Activated CD8-positive, alpha-beta memory T cell treated with anti-CD3 and anti-CD28 coated beads, Interleukin-2, amount 50 U/mL, for 24 hours (primary cell): ENCODE measurements around the gene LDLRAD4.

Experiments
- DNase-seq: peaks from one replicate; pipeline ENCODE4 v3.0.0-alpha.2; 2020; ENCODE audit errors: extremely low read depth

The LDLRAD4 gene

DNA sequence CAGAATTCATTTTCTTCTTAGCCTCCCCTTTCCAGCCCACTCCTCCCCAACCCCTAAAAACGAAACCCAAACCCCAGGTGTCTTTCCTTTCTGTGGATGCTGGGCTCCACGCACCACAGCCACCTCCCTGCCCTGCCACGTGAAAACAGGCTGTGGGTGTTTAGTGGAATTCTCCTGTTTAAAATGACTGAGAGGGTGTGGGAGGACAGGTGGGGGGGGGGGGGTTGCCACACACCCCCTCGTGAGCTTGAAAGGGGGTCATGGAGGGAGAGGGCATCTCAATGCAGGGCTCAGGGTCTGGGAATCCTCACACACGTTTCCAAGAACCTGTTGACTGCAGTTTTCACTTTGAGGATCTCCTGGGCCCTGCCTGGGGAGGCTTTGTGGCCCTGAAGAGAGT lies 397.5 kb downstream of the LDLRAD4 start:
- no peak for DNase-seq

DNA sequence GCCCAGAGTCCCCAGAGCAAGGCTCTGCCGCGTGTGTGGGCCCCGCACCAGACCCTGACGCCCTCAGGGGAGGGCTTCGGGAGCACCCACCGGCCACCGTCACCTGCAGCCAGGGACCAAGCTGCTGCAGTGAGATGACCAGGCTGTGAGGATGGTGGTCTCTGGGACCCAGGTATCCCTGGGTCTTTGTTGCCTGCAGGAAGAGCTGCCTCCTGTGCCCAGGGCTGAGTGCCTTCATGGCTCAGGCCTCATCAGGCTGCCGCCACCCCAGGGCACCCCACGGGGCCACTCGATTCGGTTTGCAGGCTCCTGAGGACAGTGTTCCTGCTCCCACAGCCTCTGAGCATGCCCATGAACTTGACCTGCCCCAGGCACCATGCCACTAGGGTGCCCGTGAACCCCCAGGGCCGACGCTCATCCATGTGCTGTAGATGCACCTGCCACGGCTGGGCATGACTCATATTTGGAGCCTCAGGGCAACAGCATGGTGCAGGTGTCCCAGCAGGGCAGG lies 398.0 kb downstream of the LDLRAD4 start:
- no peak for DNase-seq

DNA sequence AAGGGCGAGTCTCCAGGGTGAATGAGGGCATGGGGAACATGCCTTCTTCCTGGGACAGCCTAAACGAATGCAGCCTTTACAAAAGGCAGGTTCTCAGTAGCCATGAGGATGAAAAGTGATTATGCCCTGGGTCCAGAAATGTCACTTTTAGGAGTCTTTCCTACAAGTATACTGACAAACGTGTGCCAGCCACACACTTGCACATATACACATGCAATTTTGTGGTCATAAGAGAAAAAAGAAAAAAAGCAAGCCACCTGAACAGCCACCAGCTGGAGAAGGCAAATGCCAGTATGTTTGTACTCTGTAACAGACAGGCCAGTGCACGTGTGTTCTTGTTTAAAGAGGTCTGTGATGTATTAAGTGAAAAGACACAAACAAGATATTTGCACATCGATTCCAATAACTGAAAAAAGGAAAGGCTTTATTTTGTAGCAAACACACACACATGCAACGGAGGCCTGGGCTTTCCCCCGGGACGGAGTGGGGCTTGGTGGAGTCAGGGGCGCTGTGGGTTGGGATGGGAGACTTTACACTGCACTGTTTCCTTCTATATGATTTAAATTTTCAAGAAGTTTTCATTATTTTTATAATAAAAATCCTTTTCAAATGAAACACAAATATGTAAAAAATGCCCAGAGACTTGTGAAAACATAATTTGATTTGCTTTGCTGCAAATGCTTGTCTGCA lies 399.4 kb downstream of the LDLRAD4 start:
- DNase-seq = no peak

DNA sequence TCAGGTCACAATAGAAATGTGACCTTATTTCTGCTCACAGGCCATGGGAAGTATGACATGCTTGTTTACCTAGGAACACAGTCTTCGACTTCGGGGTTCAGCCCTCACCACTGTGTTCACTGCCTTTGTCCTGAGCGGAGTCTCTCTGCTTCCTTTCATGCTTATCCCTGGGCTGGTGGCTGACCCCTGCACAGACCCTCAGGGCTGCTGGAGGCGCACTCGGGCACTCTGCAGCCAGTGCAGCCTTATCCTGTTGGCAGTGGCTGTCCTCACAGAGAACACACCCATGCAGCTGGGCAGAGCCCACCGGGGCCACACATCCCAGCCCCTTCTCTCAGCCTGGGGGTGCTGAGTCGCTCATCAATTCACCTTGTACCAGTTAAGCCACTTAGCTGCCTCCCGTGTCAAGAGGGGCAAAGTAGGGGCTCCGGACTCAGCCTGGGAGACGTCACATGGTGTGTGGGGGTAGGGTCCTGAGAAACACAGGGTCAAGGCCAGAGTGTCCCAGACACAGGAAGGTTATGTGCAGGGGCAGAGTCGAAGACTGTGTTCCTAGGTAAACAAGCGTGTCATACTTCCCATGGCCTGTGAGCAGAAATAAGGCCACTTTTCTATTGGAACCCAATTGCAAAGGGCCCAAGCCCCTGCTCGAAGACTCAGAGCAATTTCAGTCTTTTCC lies 400.3 kb downstream of the LDLRAD4 start:
- no peak for DNase-seq

DNA sequence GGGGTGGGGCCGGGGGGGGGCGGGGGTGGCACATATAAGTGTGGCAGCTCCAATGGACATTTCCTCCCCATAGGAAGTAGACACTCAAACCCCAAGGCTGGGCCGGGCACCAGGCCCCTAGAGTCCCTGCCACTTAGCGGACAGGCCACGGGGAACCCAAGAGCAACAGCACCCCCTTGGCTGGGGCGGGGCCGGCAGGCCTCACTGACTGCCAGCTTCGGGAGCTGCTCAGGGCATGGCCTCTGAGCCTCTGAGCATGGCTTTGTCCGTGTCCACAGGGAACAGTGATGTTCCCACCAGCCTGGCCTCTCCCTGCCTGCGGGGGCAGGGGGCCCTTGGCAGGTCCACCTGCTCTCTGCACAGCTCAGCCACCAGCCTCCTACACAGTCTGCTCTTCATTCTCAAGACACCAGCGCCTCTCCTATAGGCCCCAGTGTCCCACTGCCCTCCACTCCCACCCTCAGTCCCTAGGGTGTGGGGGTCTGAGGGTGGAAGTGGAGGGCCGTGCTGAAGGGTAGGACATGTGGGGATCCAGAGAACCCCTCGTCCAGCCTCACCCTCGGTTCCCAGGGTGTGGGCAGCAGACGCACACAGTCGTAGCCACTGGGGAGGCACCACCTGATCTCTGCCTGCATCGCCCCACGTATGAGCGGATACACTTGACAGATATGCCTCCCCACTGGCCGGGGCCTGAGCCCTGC lies 401.1 kb downstream of the LDLRAD4 start:
- no peak for DNase-seq

DNA sequence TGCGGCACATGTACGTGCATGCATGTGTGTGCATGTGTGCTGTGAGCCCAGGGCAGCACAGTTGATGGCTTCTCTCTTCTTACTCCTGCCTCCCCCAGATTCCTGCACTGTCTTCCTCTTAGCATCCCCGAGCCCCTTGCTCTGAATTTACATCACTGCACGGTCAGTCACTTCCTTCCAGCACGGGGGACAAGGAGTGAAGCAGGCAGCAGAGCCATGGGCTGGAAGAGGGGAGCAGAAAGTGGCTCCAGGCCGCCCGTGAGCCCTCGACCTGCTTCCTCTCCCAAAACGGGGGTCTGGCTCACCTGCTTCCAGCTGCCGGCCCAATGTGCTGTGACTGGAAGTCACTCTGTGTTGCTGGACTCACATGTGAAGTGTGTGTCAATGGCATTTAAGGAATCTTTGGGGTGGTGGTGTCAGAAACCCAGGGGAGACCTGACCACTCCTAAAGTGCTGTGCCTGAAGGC lies 401.7 kb downstream of the LDLRAD4 start:
- no peak for DNase-seq

DNA sequence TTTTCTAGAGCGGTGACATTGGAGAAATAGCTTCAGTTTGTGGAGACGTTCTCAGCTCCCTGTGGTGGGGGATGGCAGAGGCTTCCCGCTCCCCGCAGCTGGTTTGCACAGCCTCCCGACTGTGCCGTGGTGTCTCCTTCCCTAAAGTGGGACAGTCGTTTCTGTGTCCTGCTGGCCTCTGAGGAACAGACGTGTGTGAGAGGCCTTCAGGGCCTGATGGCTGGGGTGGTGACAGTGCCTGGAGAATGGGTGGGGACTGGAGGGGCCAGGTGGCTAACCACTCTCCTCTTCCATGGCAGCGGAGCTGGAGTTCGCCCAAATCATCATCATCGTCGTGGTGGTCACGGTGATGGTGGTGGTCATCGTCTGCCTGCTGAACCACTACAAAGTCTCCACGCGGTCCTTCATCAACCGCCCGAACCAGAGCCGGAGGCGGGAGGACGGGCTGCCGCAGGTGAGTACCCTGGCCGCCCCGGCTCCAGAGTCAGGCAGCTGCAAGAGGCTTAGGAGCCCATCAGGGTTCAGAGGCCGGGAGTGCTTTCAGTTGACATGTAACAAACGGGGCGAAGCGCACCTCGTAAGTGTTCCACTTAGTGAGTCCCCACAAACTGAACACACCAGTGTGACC lies 402.4 kb downstream of the LDLRAD4 start:
- no peak for DNase-seq

DNA sequence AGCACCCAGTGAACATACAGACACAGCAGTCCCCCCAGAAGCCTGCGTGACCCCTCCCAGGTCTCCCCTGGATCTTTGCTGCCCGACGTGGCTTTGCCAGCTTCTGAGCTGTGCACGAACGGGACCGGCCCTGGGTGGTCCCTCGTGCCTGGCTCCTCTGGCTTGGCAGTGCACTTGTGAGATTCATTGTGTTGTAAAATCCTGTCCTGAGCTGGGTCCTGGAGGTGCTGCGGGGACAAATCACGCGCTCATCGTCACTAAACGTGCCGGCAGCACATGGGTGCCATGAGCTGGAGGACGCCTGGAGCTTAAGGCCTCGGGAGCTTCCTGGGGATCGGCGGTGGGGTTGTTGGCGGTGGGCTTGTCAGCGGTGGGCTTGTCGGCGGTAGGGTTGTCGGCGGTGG lies 402.9 kb downstream of the LDLRAD4 start:
- no peak for DNase-seq

DNA sequence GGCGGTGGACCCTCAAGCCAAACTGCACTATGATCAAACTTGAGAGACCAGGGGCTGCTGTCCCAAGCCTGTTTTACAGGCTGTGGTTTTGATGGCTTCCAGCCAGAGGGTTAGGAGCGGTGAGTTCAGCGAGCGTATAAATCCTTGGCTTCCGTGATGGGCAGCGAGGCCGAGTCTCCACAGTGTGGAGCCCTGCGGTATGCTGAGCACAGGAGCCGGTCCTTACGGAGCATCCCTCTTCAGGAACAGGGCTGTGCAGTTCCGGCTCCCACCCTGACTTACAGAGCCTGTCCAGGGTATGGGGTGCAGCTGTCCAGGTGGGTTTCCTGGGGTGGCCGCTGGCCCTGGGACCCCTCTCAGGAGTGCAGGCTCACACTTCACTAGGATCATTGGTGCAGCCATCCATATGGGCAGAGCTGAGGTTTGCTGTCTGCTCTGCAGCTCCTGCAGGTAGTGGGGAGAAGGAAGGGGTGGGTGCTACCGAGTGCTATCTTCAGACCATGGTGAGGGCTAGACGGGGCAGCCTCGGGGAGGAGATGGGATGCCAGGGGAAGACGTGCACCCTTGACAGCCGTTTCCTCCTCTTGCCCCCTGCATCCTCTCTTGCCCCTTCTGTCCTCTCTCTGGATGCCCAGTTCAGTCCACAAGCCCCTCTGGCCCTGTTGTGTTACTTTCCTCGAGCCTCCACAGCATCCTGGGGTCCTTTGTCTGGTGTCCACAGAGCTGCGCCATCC lies 403.5 kb downstream of the LDLRAD4 start:
- DNase-seq = no peak

DNA sequence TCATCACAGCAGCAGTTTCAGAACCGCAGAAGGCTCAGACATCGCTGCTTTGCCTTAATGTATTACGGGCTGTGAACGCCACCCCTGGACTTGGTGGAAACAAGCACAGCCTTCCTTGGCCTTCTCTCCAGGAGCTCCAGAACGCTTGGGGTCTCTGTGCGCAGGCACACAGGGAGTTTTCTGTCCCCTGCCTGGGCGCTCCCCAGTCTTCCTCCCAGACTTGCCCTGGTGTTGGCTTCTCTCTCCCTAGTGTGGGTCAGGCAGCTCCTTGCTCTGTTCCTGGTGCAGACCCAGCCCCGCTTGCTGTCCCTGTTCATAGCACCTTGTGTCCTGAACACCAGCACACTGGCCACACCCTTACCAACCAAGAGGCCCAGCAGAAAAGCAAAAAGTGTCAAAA lies 404.2 kb downstream of the LDLRAD4 start:
- no peak for DNase-seq

DNA sequence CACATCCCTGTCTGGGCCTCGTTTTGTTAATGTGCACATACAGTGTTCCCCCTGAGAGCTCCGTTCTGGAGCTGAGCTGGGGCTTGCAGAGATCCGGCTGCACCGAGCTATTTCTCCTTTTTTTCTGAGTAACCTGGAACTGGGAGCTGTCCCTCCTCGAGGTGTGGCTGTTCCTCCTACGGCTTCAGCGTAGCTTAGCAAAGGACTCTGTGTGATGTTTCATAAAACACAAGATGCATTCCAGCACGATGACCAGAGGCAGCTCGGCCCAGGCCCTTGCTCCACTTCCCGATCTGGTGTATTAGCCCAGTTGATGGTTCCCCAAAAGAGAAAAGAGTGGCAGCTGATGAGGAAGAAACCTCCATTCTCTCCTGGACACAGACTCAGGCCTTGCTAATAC lies 404.8 kb downstream of the LDLRAD4 start:
- no peak for DNase-seq

DNA sequence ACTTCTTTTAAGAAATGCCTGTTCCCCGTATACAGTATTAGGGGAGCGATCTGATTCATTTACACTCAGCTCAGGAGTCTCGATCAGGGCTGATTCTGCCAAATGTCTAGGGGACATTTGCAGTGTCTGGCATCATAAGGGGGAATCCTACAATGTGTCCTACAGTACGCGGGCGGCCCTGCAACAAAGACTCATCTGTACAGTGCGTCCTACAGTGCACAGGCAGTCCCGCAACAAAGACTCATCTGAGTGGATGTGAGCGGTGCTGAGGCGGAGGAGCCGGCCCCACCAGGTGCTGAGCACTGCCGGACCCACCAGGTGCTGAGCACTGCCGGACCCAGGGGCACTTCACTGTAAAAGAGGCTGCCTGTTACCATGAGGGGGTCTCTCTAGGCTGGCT lies 405.3 kb downstream of the LDLRAD4 start:
- DNase-seq = no peak

DNA sequence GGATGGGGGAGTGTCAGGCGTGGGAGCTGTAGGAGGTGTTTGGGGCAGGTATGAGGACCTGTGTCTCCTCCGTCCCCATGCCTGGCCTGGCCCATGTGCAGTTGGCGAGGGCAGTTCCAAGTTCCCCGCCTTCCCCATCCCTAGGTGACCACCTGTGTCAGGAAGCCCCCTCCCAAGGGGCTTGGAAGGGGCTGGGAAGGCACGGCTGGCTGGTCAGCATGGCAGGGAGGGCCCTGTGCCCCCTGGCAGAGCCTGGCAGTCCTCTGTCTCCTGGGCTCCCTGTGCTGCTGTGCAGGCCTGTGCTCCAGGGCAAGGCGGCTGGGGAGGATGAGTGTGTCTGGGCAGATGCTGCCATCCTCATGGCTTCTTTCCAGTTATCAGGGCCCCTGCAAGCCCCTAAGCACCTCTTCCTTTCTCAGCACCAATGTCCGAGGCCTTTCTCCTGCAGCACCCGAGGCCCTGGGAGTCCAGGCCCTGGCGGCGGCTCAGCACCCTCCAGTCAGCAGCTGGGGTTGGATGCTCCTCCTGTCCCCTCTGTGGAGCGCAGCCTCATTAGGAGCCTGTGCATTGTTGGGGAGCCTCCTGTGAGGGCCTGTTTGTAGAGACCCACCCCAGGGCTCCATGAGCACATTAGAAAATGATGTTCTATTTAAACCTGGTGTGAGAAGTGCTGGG lies 406.1 kb downstream of the LDLRAD4 start:
- no peak for DNase-seq

DNA sequence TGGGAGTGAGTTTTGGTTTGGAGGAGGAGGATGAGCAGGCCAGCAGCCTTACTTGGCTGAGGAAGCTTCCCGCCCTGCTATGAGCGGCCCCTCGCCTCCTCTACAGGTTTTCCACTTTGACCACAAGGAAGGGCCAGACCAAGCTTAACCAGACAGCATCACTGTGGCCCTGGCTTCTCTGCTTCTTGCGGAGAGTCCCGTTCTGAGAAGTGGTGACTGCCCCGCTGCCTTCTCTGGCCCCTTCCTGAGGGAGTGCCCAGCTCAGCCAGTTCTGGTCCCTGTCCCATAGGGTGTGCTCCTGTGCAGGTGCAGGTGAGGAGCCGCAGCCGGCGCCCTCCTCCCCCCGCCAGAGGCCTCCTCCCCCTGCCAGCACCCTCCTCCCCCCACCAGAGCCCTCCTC lies 406.8 kb downstream of the LDLRAD4 start:
- no peak for DNase-seq

DNA sequence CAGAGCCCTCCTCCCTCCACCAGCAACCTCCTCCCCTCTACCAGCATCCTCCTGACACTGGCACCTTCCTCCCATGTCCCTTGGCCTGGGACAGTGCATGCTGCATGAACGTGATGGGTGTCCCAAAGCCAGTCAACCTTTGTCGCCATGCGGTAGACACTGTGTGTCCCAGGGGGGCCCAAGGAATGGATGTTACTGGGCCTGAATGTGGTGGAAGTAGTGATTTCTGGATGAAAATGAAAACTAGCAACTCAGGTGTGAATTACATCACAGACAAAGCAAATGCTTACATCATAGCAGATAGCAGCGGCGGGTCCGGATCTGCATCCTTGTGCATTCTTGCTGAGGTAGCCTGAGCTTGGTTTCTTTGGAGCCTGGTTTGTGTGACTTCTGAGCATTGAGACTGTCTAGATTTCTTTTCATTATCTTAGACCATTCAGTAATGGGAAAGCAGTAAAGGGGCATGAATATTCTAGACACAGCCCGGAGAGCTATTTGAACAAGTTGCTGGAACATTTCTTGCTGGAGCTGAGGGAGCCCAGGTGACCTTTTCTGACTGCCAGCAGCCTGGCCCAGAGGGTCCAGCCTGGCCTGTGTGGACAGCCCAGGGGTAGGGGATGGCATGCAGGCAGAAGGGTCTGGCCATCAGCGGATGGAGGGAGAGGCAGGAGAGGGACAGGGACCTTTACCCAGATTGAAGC lies 407.4 kb downstream of the LDLRAD4 start:
- DNase-seq = no peak

DNA sequence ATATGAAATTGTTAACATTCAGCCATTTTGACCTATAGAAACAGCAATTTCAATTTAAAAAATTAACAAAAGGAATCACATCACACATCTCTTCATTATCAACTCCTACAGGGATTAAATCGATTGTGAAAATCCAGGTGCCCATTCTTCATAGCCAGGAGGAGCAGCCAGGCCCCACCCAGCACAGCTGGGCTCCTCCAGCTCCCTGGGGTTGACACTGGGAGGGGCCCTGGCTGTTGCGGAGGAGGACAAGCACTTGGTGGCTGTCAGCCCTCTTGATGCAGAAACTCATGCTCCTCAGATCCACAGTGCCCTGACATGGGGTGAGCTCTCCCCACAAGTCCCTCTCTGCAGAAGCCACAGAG lies 408.0 kb downstream of the LDLRAD4 start:
- DNase-seq = no peak

DNA sequence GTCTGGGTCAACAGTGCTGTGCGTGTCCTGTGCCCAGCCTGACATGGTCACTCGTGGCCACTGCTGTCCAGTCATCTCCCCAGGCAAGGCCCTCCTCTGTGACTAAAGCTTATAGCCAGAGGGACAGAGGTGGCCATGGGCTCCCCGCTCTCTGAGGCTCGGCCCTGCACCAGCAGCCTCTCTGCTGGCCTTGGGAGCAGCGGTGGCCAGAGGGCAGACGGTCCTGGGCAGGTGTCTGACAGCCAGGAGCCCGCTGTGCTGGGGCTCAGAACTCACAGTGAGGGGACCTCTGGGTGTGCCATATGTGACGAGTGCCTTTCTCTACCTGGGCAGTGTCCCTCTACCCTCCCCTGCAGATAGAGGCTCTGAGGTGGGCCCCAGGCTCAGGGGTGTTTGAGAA lies 409.1 kb downstream of the LDLRAD4 start:
- DNase-seq = no peak

DNA sequence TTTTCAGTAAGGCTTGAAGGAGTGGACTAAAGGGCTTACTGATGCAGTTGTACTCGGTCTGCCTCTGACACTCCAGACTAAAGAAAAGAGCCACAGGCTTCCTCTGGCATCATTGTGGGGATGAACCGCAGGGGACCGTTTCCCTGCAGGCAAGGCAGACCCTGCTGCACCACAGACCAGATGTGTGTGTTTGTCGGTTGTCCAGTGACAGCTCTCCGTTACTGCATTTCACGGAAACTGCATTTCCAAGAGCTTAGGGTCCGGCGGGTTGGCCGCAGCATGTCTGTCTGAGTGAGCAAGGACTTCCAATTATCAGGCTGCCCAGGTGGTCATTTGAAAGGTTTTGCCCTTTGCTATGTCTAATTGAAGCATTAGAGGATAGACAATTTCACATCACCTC lies 409.7 kb downstream of the LDLRAD4 start:
- no peak for DNase-seq

DNA sequence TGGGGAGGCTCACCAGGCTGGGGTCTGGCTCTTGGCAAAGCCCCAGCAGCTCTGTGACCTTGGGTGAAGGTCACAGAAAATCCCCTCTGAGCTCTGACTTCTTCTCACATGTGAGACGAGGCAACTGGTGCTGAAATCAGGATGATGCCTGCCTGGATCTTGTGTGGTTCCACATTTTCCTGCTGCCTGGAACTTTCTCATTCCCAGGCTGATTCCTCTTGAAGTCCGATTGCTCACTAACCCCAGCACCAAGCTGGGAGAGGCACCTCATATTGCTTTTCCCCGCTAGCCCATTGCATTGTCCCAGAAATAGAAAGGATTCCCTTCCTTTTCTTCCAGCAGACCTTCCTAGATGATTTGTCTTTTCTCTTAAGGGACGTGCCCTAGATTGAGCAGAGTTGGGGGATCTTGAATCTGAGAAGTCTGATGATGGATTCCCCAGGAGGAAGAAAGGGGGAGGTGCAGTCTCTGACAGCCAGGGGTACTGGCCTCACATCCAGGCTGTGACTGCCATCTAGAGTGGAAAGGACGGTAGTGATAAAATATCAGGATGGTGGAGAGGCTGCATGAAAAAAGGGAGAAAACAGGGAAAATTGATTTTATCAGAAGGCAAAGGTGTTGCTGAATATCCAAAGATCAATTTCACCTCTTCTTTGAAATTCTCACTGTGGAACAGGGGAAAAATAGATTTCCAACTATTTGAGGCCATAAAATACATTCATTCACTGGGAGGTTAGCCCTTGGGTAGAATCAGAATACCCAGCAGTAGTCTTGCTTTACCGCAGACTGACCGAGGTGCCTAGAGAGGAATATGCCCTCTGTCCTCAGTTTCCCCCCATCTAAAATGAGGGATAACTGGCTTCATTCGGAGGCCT lies 411.5 kb downstream of the LDLRAD4 start:
- no peak for DNase-seq
